Upper lobe of right lung (tissue), 1 donor: ENCODE data around the gene CDKL4. TPM values are rescaled to one million over a fixed set of nuclear protein-coding genes. Genes with fewer than 3 reads are reported as not detected.
A peak's percentile ranks its signal among the peaks of the same experiment; 100 is the strongest.

Source experiments
- ATAC-seq: fragments of 200-7000 bp; cut with Tn5 transposase; one replicate; pipeline ENCODE4 v1.9.1; 2020; ENCODE audit warnings: mild to moderate bottlenecking, moderate library complexity
- DNase-seq: peaks from one replicate; pipeline ENCODE4 v3.0.0-alpha.2; 2020
- H3K27ac ChIP-seq: fragments of 200-600 bp; one replicate; pipeline ENCODE4 v1.8.0; 2022
- H3K27me3 ChIP-seq: fragments of 200-600 bp; one replicate; pipeline ENCODE4 v1.8.0; 2022; ENCODE audit warnings: mild to moderate bottlenecking
- H3K36me3 ChIP-seq: fragments of 200-600 bp; one replicate; pipeline ENCODE4 v1.8.0; 2022
- H3K4me1 ChIP-seq: fragments of 200-600 bp; one replicate; pipeline ENCODE4 v1.8.0; 2022
- H3K4me3 ChIP-seq: fragments of 200-600 bp; one replicate; pipeline ENCODE4 v1.8.0; 2022; ENCODE audit warnings: mild to moderate bottlenecking
- H3K9me3 ChIP-seq: fragments of 200-600 bp; one replicate; pipeline ENCODE4 v1.8.0; 2022
- CTCF ChIP-seq: fragments of 200-600 bp; IDR thresholded peaks from one replicate; pipeline ENCODE4 v1.8.0; 2022; ENCODE audit warnings: antibody characterized with exemption
- intact Hi-C: fragments of 100-400 bp; cut with DNase I; formaldehyde crosslinking; loops from one replicate; pipeline ENCODE4 v1.11.0; 2022
- long read RNA-seq: library from polyadenylated mRNA; unstranded; transcript quantifications from one replicate; pipeline ENCODE4 v2.0.0, GENCODE V29; 2021
- total RNA-seq: library from RNA; stranded (reverse); fragmentation: NEBNext Ultra II Directional; extraction: Animal tissue kit (Norgen Biotek cat#: 25700); gene quantifications from one replicate; pipeline ENCODE4 v1.2.1, GENCODE V29; 2021
- donor health status: DM: no; HTN: yes; CAD: no; lungs with severe emphysema.

The CDKL4 gene
- 2.1 TPM for total RNA-seq
- long read RNA-seq, result 0 reads

GRCh38 chr2:39243469-39244123, at the start of gene CDKL4:
TSS of gene CDKL4 (minus strand) at chr2:39243970.
- no peak for TF ChIP-seq CTCF
- Histone ChIP-seq H3K27me3 (no peaks in the 10 kb centered on the region), H3K4me1 (no peaks in the 10 kb centered on the region), H3K4me3 (peak within 1 kb of the TSS; percentile 38), H3K27ac (no peak within 1 kb of the TSS), H3K36me3 (no peaks in the 10 kb centered on the region), H3K9me3 (no peaks in the 10 kb centered on the region)
- DNase-seq, result peak; percentile 70
- ATAC-seq, result peak; percentile 83
- intact Hi-C loops, result no loop called here

- H3K4me3 ChIP-seq, result no peak overlapping the region
- TF ChIP-seq CTCF, result no peak
- intact Hi-C loops, result no loop called here
- H3K27me3 ChIP-seq, result no peaks in the 10 kb centered on the region
- ATAC-seq (no peak), DNase-seq (no peak)
- H3K36me3 ChIP-seq, result peaks cover 73% of the 10 kb centered on the region
- H3K27ac ChIP-seq, result no peak overlapping the region
- no peaks in the 10 kb centered on the region for H3K4me1 ChIP-seq
- no peaks in the 10 kb centered on the region for H3K9me3 ChIP-seq
These were observed 46.7 kb upstream of the CDKL4 start for GRCh38 chr2:39290433-39290832.

- Histone ChIP-seq H3K4me1 (no peaks in the 10 kb centered on the region), H3K9me3 (no peaks in the 10 kb centered on the region), H3K27me3 (no peaks in the 10 kb centered on the region), H3K4me3 (no peak overlapping the region), H3K27ac (no peak overlapping the region), H3K36me3 (peaks cover 82% of the 10 kb centered on the region)
- no peak for ATAC-seq
- no peak for DNase-seq
- no peak for TF ChIP-seq CTCF
- intact Hi-C loops, result no loop called here
These were observed 45.8 kb upstream of the CDKL4 start for GRCh38 chr2:39289609-39290008.

- H3K36me3 ChIP-seq, result peaks cover 90% of the 10 kb centered on the region
- no peak overlapping the region for H3K27ac ChIP-seq
- DNase-seq (no peak), ATAC-seq (no peak)
- H3K4me3 ChIP-seq, result no peak overlapping the region
- no peak for TF ChIP-seq CTCF
- H3K4me1 ChIP-seq, result no peaks in the 10 kb centered on the region
- H3K9me3 ChIP-seq, result no peaks in the 10 kb centered on the region
- no peaks in the 10 kb centered on the region for H3K27me3 ChIP-seq
- intact Hi-C loops, result no loop called here
These were observed 39.8 kb upstream of the CDKL4 start for GRCh38 chr2:39283561-39283960.

- intact Hi-C loops, result no loop called here
- Histone ChIP-seq H3K4me1 (no peaks in the 10 kb centered on the region), H3K27me3 (no peaks in the 10 kb centered on the region), H3K9me3 (no peaks in the 10 kb centered on the region), H3K4me3 (no peak overlapping the region), H3K36me3 (peaks cover 90% of the 10 kb centered on the region), H3K27ac (no peak overlapping the region)
- DNase-seq (no peak), ATAC-seq (no peak)
- no peak for TF ChIP-seq CTCF
These were observed 37.6 kb upstream of the CDKL4 start for GRCh38 chr2:39281391-39281790.

- H3K36me3 ChIP-seq, result peaks cover 96% of the 10 kb centered on the region
- H3K27ac ChIP-seq, result no peak overlapping the region
- H3K9me3 ChIP-seq, result no peaks in the 10 kb centered on the region
- H3K4me1 ChIP-seq, result no peaks in the 10 kb centered on the region
- H3K4me3 ChIP-seq, result no peak overlapping the region
- ATAC-seq (no peak), DNase-seq (no peak)
- H3K27me3 ChIP-seq, result no peaks in the 10 kb centered on the region
- TF ChIP-seq CTCF, result no peak
- intact Hi-C loops, result no loop called here
These were observed 31.2 kb upstream of the CDKL4 start for GRCh38 chr2:39275016-39275415.
